Measurements from ENCODE around the gene NT5DC3.

DNA sequence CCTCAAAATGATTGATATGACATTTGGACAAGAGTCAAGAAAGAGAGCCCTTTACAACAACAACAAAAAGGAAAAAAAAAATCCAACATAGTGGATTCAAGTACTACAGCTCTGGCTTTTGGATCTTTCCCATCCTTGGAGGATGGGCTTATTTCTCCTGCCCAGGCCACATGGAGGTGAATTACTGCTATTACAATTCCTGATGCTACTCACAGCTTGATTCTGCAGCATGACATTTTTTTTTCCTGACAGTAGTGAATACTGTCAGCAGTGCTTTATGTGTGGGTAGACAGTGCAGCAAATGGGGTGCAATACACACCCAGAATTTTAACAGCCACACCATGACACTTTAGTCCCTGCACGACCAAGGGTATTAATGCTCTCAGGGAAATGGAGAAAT, 46.7 kb upstream of the NT5DC3 start:
- TF ChIP-seq MAX (IDR thresholded peaks at IDR 0.05; ENCODE audit: insufficient read depth, insufficient read length): no peak
- TF ChIP-seq POLR2A (IDR thresholded peaks at IDR 0.05; ENCODE audit: low read depth, low read length): no peak
- TF ChIP-seq FOS (IDR thresholded peaks at IDR 0.05; ENCODE audit: borderline replicate concordance, insufficient read depth, low read length): no peak

All from endothelial cell of umbilical vein (primary cell).